Omental fat pad (tissue), 4 donors: Measurements from ENCODE around the gene VPS39. TPM values are rescaled to one million over a fixed set of nuclear protein-coding genes. Genes with fewer than 3 reads are reported as not detected.

Source experiments
- ATAC-seq: fragments of 150-250 bp; one replicate; pipeline ENCODE4 v1.9.1; 2016; ENCODE audit warnings: mild to moderate bottlenecking, moderate library complexity; ENCODE audit not compliant: low FRiP score
- DNase-seq: peaks from one replicate; pipeline ENCODE4 v3.0.0-alpha.2; 2019; ENCODE audit warnings: low spot score
- CTCF ChIP-seq, 3 donors: fragments of 450-650 bp; IDR thresholded peaks; one replicate each; pipeline ENCODE4 v1.5.1; 2016 to 2017; ENCODE audit warnings: antibody characterized with exemption in 3 of 3, mild to moderate bottlenecking in 3 of 3, moderate library complexity in 2 of 3
- total RNA-seq, 4 donors: library from RNA; depleted of rRNA; stranded (reverse); fragments of >200 nt; gene quantifications; one replicate each; pipeline ENCODE4 v1.1.0, GENCODE V29; 2016

VPS39 gene
- total RNA-seq: 100 to 1,000 TPM in 1 of 4 donors, 10 to 100 TPM in 3; 61.0 to 134 (median 73.8) TPM

GRCh38 chr15:42207674-42208579 lies at the start of gene VPS39:
TSS of gene VPS39 (minus strand) at chr15:42208304. CDS start at chr15:42208153, 151 bp downstream.
- no peak for TF ChIP-seq CTCF (IDR thresholded peaks at IDR 0.05)
- peak; percentile 95 for ATAC-seq
- DNase-seq: peak; percentile 65

DNA sequence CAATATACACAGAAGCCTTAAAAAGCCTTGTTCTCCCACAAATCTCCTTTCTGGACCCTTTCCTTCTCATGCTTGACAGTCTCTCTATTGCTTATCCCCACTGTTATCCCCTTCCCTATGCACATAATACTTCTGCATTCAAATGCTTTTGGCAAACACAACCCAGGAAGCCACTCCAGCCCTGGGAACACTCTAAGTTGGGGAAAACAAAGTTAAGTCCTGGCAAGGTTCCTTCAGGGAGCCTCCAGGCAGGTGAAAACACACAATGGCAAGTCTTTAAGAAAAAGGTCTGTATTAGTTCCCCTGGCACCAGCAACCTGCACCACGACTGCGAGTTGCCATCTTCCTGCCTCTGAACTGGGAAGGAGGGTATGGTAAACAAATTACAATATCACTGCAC lies 45.2 kb upstream of the VPS39 start:
- TF ChIP-seq CTCF (IDR thresholded peaks at IDR 0.05): no peak
- no peak for DNase-seq
- ATAC-seq: no peak

GRCh38 chr15:42240823-42241222 lies 32.7 kb upstream of the VPS39 start:
- no peak for ATAC-seq

GRCh38 chr15:42239528-42240182 lies 31.6 kb upstream of the VPS39 start:
- TF ChIP-seq CTCF (IDR thresholded peaks at IDR 0.05): no peak
- DNase-seq (no peak), ATAC-seq (no peak)

More at GRCh38 chr15:42240823-42241222, 32.7 kb upstream of the VPS39 start:
- no peak for DNase-seq
- no peak for TF ChIP-seq CTCF (IDR thresholded peaks at IDR 0.05)

DNA sequence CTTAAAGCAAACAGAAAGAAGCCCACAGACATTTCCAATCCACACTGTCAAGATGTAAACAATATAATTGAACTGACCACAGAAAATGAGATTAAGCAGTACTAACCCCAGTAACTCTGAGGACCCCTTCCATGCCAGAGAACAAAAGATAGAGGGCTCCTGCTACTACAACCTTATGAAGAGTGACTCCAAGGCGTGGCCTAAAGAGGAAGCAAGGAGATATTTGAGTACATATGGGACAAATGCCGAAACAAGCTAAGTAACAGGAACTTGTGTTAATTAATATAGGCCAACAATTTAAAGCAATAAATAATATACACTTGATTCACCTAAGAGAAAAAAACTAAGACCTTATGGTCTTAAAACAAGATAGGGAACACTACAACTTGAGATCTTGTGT lies 25.0 kb upstream of the VPS39 start:
- ATAC-seq (no peak), DNase-seq (no peak)
- no peak for TF ChIP-seq CTCF (IDR thresholded peaks at IDR 0.05)

GRCh38 chr15:42232606-42233005 lies 24.5 kb upstream of the VPS39 start:
- no peak for TF ChIP-seq CTCF (IDR thresholded peaks at IDR 0.05)
- ATAC-seq (no peak), DNase-seq (no peak)
